HL-60/S4 treated with retinoic acid at 250 ng/mL for 4 days and 3 days (cell line): Measurements from ENCODE around the gene C2orf68.
"Not testable (repeated sequence)": the region's sequence is repeated elsewhere in the genome, so short reads cannot be mapped to it uniquely, and the experiment has no call there.

Source experiments
- in situ Hi-C: fragments of 300-500 bp; cut with MboI; formaldehyde crosslinking; loops from 2 replicates; pipeline ENCODE4 v1.7.0; 2022; ENCODE audit warnings: low sequenced_read_pairs

Gene C2orf68

GRCh38 chr2:85599468-85600234, 12.2 kb downstream of the C2orf68 start:
- in situ Hi-C loops, result no loop called here

- in situ Hi-C loops, result no loop called here
Observed at GRCh38 chr2:85598594-85599340, 13.1 kb downstream of the C2orf68 start.

GRCh38 chr2:85597241-85597640, 14.6 kb downstream of the C2orf68 start:
- in situ Hi-C loops, result no loop called here

GRCh38 chr2:85596486-85597143, 15.3 kb downstream of the C2orf68 start:
- in situ Hi-C loops, result no loop called here

GRCh38 chr2:85596026-85596333, 15.9 kb downstream of the C2orf68 start:
- in situ Hi-C loops, result no loop called here

- in situ Hi-C loops, result no loop called here
Observed at GRCh38 chr2:85595301-85596025, 16.4 kb downstream of the C2orf68 start, which contains the start of gene RNF181. RNF181 (plus strand) TSS chr2:85595745; CDS start chr2:85595764, 19 bp downstream.

- in situ Hi-C loops, result no loop called here
Observed at GRCh38 chr2:85594715-85595300, 17.1 kb downstream of the C2orf68 start.

GRCh38 chr2:85593023-85593422, 18.8 kb downstream of the C2orf68 start:
- in situ Hi-C loops, result no loop called here

GRCh38 chr2:85592299-85592698, 19.6 kb downstream of the C2orf68 start:
- in situ Hi-C loops, result not testable (repeated sequence)

GRCh38 chr2:85591563-85591962, 20.3 kb downstream of the C2orf68 start:
- in situ Hi-C loops, result no loop called here

- in situ Hi-C loops, result no loop called here
Observed at GRCh38 chr2:85590950-85591349, 20.9 kb downstream of the C2orf68 start.

- in situ Hi-C loops, result no loop called here
Observed at GRCh38 chr2:85589982-85590791, 21.7 kb downstream of the C2orf68 start.

- in situ Hi-C loops, result no loop called here
Observed at GRCh38 chr2:85589181-85589580, 22.7 kb downstream of the C2orf68 start.

- in situ Hi-C loops, result no loop called here
Observed at GRCh38 chr2:85588645-85589044, 23.2 kb downstream of the C2orf68 start.

GRCh38 chr2:85588236-85588635, 23.6 kb downstream of the C2orf68 start:
- in situ Hi-C loops, result no loop called here

- in situ Hi-C loops, result no loop called here
Observed at GRCh38 chr2:85585781-85586105, 26.1 kb downstream of the C2orf68 start.

GRCh38 chr2:85584857-85585780, 26.7 kb downstream of the C2orf68 start:
- in situ Hi-C loops, result no loop called here

- in situ Hi-C loops, result no loop called here
Observed at GRCh38 chr2:85584354-85584856, 27.5 kb downstream of the C2orf68 start, which contains the start of gene VAMP5. VAMP5 (plus strand) TSS chr2:85584431; CDS start chr2:85584491, 60 bp downstream.
